NB4 (cell line): ENCODE measurements around the gene GPRASP3.

ENCODE experiments used
- DNase-seq: peaks from one replicate; pipeline ENCODE4 v3.0.0; 2010; ENCODE audit warnings: low read depth
- H3K4me3 ChIP-seq: one replicate; pipeline ENCODE4 v1.5.1; 2011; ENCODE audit warnings: mild to moderate bottlenecking, low read depth, low read length, moderate library complexity
- MYC ChIP-seq: IDR thresholded peaks from 2 replicates; pipeline ENCODE4 v1.6.1; 2011; ENCODE audit warnings: low read depth, low read length
- POLR2A ChIP-seq: IDR thresholded peaks from 2 replicates; pipeline ENCODE4 v1.6.1; 2011; ENCODE audit warnings: mild to moderate bottlenecking; ENCODE audit not compliant: insufficient read length; ENCODE audit errors: extremely low read depth
- TF ChIP-seq, protein P1 (sequence below): IDR thresholded peaks from one replicate; pipeline ENCODE4 v1.5.1; 2012; ENCODE audit warnings: low read depth, low read length
- TF ChIP-seq, protein P2 (sequence below): IDR thresholded peaks from 2 replicates; pipeline ENCODE4 v1.6.1; 2011; ENCODE audit warnings: low read depth, low read length

The GPRASP3 gene

DNA sequence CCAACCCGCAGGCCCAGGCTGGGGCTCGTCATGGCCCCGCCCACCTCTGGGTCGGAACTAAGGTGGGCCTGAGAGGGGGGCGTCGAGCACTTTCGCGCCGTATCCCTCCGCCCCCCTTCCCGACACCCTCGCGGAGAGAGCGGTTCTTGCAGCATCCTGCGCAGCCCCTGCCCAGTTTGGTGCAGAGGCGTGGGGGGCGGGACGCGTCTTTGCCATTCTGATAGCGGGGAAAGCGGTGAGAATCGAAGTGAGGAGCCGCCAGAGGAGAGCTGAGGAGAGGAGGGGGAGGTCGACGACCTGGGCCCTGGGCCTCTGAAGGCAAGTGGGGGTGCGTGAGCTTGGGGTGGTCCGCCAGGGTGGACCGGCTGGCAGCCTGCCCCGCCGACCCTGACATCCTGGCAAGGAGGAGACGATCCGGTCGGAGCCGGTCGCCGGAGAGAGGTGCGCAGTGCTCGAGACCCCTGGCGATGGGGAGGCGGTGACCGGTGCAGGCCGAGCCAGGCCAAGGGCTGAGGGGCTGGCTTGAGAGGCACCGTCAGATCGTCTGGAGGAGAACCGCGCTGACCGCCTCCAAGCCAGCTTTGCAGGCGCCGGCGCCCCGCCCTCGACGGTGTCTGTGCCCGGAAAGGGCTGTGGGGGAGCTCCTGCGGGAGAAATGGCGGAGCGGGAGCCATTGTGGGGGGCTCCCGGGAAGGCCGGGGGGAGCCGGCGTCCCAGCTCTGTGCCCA, 25.5 kb downstream of the GPRASP3 start:
- TF ChIP-seq, protein P1, sequence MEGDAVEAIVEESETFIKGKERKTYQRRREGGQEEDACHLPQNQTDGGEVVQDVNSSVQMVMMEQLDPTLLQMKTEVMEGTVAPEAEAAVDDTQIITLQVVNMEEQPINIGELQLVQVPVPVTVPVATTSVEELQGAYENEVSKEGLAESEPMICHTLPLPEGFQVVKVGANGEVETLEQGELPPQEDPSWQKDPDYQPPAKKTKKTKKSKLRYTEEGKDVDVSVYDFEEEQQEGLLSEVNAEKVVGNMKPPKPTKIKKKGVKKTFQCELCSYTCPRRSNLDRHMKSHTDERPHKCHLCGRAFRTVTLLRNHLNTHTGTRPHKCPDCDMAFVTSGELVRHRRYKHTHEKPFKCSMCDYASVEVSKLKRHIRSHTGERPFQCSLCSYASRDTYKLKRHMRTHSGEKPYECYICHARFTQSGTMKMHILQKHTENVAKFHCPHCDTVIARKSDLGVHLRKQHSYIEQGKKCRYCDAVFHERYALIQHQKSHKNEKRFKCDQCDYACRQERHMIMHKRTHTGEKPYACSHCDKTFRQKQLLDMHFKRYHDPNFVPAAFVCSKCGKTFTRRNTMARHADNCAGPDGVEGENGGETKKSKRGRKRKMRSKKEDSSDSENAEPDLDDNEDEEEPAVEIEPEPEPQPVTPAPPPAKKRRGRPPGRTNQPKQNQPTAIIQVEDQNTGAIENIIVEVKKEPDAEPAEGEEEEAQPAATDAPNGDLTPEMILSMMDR, result no peak
- TF ChIP-seq, protein P2, sequence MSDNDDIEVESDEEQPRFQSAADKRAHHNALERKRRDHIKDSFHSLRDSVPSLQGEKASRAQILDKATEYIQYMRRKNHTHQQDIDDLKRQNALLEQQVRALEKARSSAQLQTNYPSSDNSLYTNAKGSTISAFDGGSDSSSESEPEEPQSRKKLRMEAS, result no peak
- TF ChIP-seq POLR2A, result no peak
- no peak for TF ChIP-seq MYC
- no peak for DNase-seq

DNA sequence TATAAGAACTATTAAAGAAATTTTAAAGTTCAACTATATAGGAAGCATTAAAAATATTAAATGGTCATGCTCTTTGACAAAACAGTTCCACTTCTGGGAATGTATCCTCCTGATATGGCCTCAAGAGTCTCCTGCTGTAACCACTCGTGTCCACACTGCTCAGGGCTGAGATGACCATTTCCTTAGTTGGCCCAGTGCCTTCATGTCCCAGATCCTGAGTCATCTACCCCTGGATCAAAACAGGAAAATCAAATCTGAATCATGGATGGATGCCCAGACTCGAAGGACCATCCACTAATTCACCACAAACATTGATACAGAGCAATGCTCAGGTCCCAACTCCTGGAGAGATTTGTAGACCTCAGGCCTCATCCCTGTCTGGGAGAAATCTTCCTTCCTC, 44.7 kb downstream of the GPRASP3 start:
- no peak overlapping the region for H3K4me3 ChIP-seq
- DNase-seq, result no peak
- TF ChIP-seq MYC, result no peak
- TF ChIP-seq POLR2A, result no peak
- TF ChIP-seq, protein P1, result no peak
- TF ChIP-seq, protein P2, result no peak

More for the DNA sequence above, 25.5 kb downstream of the GPRASP3 start:
- no peak overlapping the region for H3K4me3 ChIP-seq

GRCh38 chrX:102765809-102766208, 45.3 kb downstream of the GPRASP3 start:
- no peak overlapping the region for H3K4me3 ChIP-seq
- TF ChIP-seq, protein P1, result no peak
- TF ChIP-seq, protein P2, result no peak
- TF ChIP-seq MYC, result no peak
- no peak for DNase-seq

DNA sequence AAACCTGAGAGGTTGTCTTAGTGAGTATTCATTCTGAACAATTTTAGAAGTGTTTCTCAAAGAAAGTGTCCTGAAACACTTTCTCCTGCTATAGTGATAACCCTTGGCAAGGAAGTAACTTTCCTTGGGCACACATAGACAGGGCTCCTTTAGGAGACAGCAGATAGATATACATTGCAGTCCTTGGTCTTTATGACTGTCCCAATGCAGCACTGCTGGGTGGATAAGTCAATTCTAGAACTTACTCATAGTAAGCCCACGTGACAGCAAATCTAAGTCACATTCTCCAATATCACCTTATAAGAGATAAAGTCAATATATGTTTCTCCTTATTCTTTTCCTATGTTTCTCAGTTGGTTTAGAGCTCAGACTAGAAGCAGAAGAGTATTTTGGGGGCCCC, 46.7 kb downstream of the GPRASP3 start:
- no peak overlapping the region for H3K4me3 ChIP-seq
- DNase-seq, result no peak
- TF ChIP-seq, protein P2, result no peak
- TF ChIP-seq POLR2A (no peak), MYC (no peak)
- TF ChIP-seq, protein P1, result no peak

DNA sequence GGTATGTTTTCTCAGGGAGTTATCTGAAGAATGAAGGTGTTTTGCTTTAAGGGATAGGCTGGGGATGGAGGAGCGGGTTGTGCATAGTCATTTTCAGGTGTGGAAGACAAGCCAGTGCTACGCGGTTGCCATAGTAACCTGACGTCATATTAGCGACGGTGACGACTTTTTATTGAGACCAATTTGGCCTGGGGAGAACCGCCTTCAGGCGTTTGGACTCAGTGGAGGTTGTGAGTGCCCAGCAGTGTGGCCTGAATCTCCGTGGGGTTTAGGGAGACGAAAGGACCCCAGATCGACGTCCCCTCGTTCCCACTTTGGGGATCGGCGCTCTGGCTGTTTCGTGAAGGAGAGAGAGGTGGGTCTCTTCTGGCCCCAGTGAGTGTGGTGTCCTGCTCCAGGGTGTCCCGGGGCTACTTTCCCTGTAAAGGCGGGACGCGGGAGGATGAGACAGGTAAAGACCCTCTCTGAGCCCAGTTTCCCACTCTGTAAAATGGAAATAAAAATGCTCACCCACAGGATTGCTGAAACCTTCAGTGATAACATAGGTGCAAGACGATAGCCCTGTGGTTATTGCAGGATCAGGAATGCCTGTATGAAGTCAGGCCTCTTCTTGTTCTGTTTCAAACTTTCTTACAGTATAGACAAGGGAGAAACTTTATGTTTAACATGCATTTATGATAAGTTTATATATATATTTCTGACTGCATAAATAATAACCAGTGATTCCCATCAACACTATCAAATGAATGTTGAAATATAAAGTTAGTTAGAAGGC, 48.6 kb downstream of the GPRASP3 start:
- TF ChIP-seq POLR2A, result peak; percentile 62
- TF ChIP-seq, protein P2, result no peak
- H3K4me3 ChIP-seq, result peak overlapping the region; percentile 93
- DNase-seq, result peak; percentile 83
